Adrenal gland (tissue), 12 donors: Measurements from ENCODE around the gene OGA. TPM values are rescaled to one million over a fixed set of nuclear protein-coding genes. Genes with fewer than 3 reads are reported as not detected.
"Not testable (repeated sequence)": the region's sequence is repeated elsewhere in the genome, so short reads cannot be mapped to it uniquely, and the experiment has no call there.

Experiments
- DNase-seq, 7 donors: peaks; one replicate each; pipeline ENCODE4 v3.0.0-alpha.2; 2019 to 2020
- H3K27ac ChIP-seq, 5 donors: fragments of 200-600 bp; sonication (generic) in 4 of 5; 1 replicate in 3 of 5; 2 replicates in 2 of 5; pipeline versions ENCODE4 v1.5.1 to v1.8.0; 2016 to 2020; ENCODE audit warnings: mild to moderate bottlenecking in 1 of 5
- H3K27me3 ChIP-seq: fragments of 200-600 bp; 2 replicates; pipeline ENCODE4 v1.8.0; 2021
- H3K36me3 ChIP-seq, 2 donors: fragments of 200-600 bp; replicated peaks in 1 of 2; 1 replicate in 1 of 2; 2 replicates in 1 of 2; pipeline versions ENCODE4 v1.5.1 to v1.8.0; 2018 to 2022
- H3K4me1 ChIP-seq, 2 donors: fragments of 200-600 bp; replicated peaks in 1 of 2; 1 replicate in 1 of 2; 2 replicates in 1 of 2; pipeline versions ENCODE4 v1.5.1 to v1.8.0; 2018 to 2021
- H3K4me3 ChIP-seq, 4 donors: fragments of 200-600 bp; sonication (generic) in 3 of 4; one replicate each; pipeline ENCODE4 v1.5.1; 2016 to 2018
- H3K9me3 ChIP-seq, 3 donors: fragments of 200-600 bp; sonication (generic) in 1 of 3; replicated peaks in 1 of 3; 1 replicate in 2 of 3; 2 replicates in 1 of 3; pipeline versions ENCODE4 v1.5.1 to v1.8.0; 2016 to 2021
- CTCF ChIP-seq, 6 experiments: fragments of 450-650 bp in 4 of 6; fragments of 200-600 bp in 2 of 6; sonication (generic) in 1 of 6; IDR thresholded peaks; 1 replicate in 5 of 6; 2 replicates in 1 of 6; pipeline versions ENCODE4 v1.5.1 to v1.8.0; 2016 to 2021; ENCODE audit warnings: antibody characterized with exemption in 6 of 6, mild to moderate bottlenecking in 2 of 6, moderate library complexity in 1 of 6
- POLR2A ChIP-seq, 2 donors: fragments of 450-650 bp; IDR thresholded peaks; one replicate each; pipeline ENCODE4 v1.6.1; 2017; ENCODE audit warnings: antibody characterized with exemption in 2 of 2, mild to moderate bottlenecking in 2 of 2, moderate library complexity in 1 of 2
- WGBS, 4 donors: extraction: QIAGEN DNeasy Blood & Tissue Kit in 2 of 4; methylation state at CpG; one replicate each; pipeline versions ENCODE4 v1.1.5 to v1.1.7; 2013 to 2017; 5-methylcytosine and 5-hydroxymethylcytosine counted together
- intact Hi-C, 2 donors: fragments of 100-400 bp; cut with DNase I; formaldehyde crosslinking; loops; one replicate each; pipeline versions ENCODE4 v1.14.1 to v1.15.0; 2022 to 2023
- polyA plus RNA-seq, 3 donors: library from polyadenylated mRNA; stranded (reverse); fragments of 200-250 nt in 2 of 3; fragments of 350-450 nt in 1 of 3; fragmentation: Illumina TruSeq in 1 of 3; extraction: RNeasy Lipid Tissue Mini Kit (QIAGEN cat#74804) in 1 of 3; gene quantifications; one replicate each; pipeline ENCODE4 v1.2.3, GENCODE V29; 2013 to 2014
- total RNA-seq, 9 donors: library from RNA; depleted of rRNA in 4 of 9; stranded (reverse); fragments of >200 nt in 4 of 9; fragments of 120-200 nt in 1 of 9; fragmentation: NEBNext Ultra II Directional in 1 of 9; extraction: Animal tissue kit (Norgen Biotek cat#: 25700) in 1 of 9; gene quantifications; one replicate each; pipeline versions ENCODE4 v1.1.0 to v1.2.4, GENCODE V29; 2013 to 2023
- donor health status: healthy with polysubstance abuse.
- donor health status: Bipolar disorder and iron deficiency.
- donor health status: DM: yes; HTN: yes; CAD: no.
- donor health status: DM: no; HTN: no; CAD: no.
- donor health status: DM: no; HTN: no; CAD: no.
- donor health status: DM: yes; HTN: yes; CAD: no.

Gene OGA
- total and polyA plus RNA-seq, 12 donors = 32.8 to 119 (median 72.0) TPM

- Histone ChIP-seq H3K27me3 (no peaks in the 10 kb centered on the region), H3K4me3 (no peak overlapping the region), H3K27ac (no peak overlapping the region), H3K9me3 (no peaks in the 10 kb centered on the region), H3K4me1 (no peaks in the 10 kb centered on the region), H3K36me3 (peaks cover 0 to 97% of the 10 kb centered on the region in 2 donors)
- DNase-seq = no peak
- no peak for TF ChIP-seq CTCF (IDR thresholded peaks at IDR 0.05)
- no peak for TF ChIP-seq POLR2A (IDR thresholded peaks at IDR 0.05)
- intact Hi-C loops = loop anchor here in 1 of 2 donors (10.0 kb wide), 1 partner anchor 845 kb away; no protein-coding TSS in a partner anchor
- 89 to 97% (median 92%) methylated on average over 7 of the region's 7 CpGs for WGBS, 4 donors
Observed at GRCh38 chr10:101789686-101790085, 28.6 kb downstream of the OGA start.

GRCh38 chr10:101789231-101789630 lies 29.0 kb downstream of the OGA start:
- WGBS, 4 donors = 90 to 94% (median 91%) methylated on average over 9 of the region's 9 CpGs
- H3K4me3 ChIP-seq, DNase-seq, H3K9me3 ChIP-seq, H3K27ac ChIP-seq, H3K4me1 ChIP-seq, H3K27me3 ChIP-seq, intact Hi-C loops: not testable (repeated sequence)
- H3K36me3 ChIP-seq = peaks cover 0 to 93% of the 10 kb centered on the region in 2 donors

- Histone ChIP-seq H3K4me3 (no peak overlapping the region), H3K36me3 (peaks cover 0 to 59% of the 10 kb centered on the region in 2 donors), H3K9me3 (no peaks in the 10 kb centered on the region), H3K27me3 (no peaks in the 10 kb centered on the region), H3K4me1 (peaks cover 9 to 15% of the 10 kb centered on the region in 2 donors), H3K27ac (no peak overlapping the region)
- intact Hi-C loops = no loop called here
- no peak for DNase-seq
- 78 to 91% (median 89%) methylated on average over 2 of the region's 2 CpGs for WGBS, 4 donors
- TF ChIP-seq CTCF (IDR thresholded peaks at IDR 0.05) (no peak), POLR2A (IDR thresholded peaks at IDR 0.05) (no peak)
Observed at GRCh38 chr10:101785801-101786200, 32.4 kb downstream of the OGA start.

- Histone ChIP-seq H3K4me3 (no peak overlapping the region), H3K9me3 (no peaks in the 10 kb centered on the region), H3K27me3 (no peaks in the 10 kb centered on the region), H3K4me1 (peaks cover 15 to 23% of the 10 kb centered on the region in 2 donors), H3K36me3 (peaks cover 0 to 46% of the 10 kb centered on the region in 2 donors), H3K27ac (no peak overlapping the region)
- DNase-seq = no peak
- no peak for TF ChIP-seq CTCF (IDR thresholded peaks at IDR 0.05)
- no peak for TF ChIP-seq POLR2A (IDR thresholded peaks at IDR 0.05)
- WGBS, 4 donors = 89 to 96% (median 91%) methylated on average over 2 of the region's 2 CpGs
- intact Hi-C loops = loop anchor here in 1 of 2 donors (5.0 kb wide), 1 partner anchor 182 kb away; no protein-coding TSS in a partner anchor
Observed at GRCh38 chr10:101784558-101784957, 33.7 kb downstream of the OGA start.

- TF ChIP-seq POLR2A (IDR thresholded peaks at IDR 0.05) = no peak
- no peak for TF ChIP-seq CTCF (IDR thresholded peaks at IDR 0.05)
- H3K27me3 ChIP-seq = peaks cover 1% of the 10 kb centered on the region
- H3K36me3 ChIP-seq = peaks cover 0 to 38% of the 10 kb centered on the region in 2 donors
- H3K27ac ChIP-seq = peak overlapping the region in 3 of 5 donors; percentile 11 to 53 (median 17)
- peak in 1 of 7 donors; percentile 40 for DNase-seq
- WGBS, 4 donors = 55 to 66% (median 56%) methylated on average over 10 of the region's 10 CpGs
- H3K4me1 ChIP-seq = peaks cover 23 to 31% of the 10 kb centered on the region in 2 donors
- no peaks in the 10 kb centered on the region for H3K9me3 ChIP-seq
- intact Hi-C loops = loop anchor here in 1 of 2 donors (5.0 kb wide), 1 partner anchor 181 kb away; no protein-coding TSS in a partner anchor
- peak overlapping the region in 3 of 4 donors; percentile 15 to 88 (median 88) for H3K4me3 ChIP-seq
Observed at GRCh38 chr10:101783736-101784118, 34.5 kb downstream of the OGA start.
